ENCODE data around the gene GRIFIN. TPM values are rescaled to one million over a fixed set of nuclear protein-coding genes. Genes with fewer than 3 reads are reported as not detected.

The GRIFIN gene
- total and polyA plus RNA-seq, 4 donors = not detected

DNA sequence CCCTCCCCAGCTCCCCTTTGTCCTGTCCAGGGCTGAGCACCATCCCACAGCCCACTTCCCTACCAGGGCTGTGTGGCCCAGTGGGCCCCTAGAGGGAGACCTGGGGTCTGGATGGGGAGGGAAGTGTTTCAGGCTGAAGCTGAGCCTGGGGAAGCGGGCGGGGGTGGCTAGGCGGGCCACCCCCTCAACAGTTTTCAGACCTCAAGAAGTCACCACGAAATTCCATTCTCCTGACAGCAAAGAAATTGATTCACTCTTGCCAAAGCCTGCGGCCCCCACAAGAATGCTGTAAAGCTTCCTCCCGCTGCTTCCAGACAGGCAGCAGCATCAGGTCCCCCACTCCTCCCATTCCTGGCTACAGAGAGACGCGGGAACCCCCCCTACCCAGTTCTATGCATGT, 40.8 kb upstream of the GRIFIN start:
- H3K9ac ChIP-seq (ENCODE audit: insufficient read depth in 1 of 2, low read length in 2 of 2) = no peak overlapping the region

DNA sequence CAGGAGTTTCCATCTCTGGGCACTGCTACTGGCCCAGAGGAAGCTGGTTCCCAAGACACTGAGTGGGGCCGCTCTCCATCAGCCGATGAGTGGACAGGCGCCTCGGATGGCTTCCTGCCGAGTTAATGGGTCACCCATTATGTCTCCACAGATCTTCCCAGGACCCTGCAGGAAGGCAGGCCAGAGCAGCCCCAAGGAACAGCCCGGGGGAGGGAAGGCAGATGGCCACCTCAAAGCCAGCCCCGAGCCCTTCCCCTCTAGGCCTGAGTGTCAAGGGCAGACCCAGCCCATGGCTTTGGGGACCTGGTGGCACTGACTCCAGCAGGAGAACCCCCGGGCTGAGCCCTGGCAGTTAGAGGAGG, 40.0 kb upstream of the GRIFIN start:
- TF ChIP-seq, protein P1, sequence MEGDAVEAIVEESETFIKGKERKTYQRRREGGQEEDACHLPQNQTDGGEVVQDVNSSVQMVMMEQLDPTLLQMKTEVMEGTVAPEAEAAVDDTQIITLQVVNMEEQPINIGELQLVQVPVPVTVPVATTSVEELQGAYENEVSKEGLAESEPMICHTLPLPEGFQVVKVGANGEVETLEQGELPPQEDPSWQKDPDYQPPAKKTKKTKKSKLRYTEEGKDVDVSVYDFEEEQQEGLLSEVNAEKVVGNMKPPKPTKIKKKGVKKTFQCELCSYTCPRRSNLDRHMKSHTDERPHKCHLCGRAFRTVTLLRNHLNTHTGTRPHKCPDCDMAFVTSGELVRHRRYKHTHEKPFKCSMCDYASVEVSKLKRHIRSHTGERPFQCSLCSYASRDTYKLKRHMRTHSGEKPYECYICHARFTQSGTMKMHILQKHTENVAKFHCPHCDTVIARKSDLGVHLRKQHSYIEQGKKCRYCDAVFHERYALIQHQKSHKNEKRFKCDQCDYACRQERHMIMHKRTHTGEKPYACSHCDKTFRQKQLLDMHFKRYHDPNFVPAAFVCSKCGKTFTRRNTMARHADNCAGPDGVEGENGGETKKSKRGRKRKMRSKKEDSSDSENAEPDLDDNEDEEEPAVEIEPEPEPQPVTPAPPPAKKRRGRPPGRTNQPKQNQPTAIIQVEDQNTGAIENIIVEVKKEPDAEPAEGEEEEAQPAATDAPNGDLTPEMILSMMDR (IDR thresholded peaks at IDR 0.05; ENCODE audit: control extremely low read depth, extremely low read depth) = no peak
- Histone ChIP-seq H3K27me3 (ENCODE audit: control insufficient read depth in 3 of 3, insufficient read depth in 3 of 3, low read length in 2 of 3) (peaks cover 0 to 3% (median 0%) of the 10 kb centered on the region in 3 donors), H3K27ac (ENCODE audit: low read depth in 1 of 2, low read length in 1 of 2) (no peak overlapping the region), H3K9ac (ENCODE audit: insufficient read depth in 1 of 2, low read length in 2 of 2) (no peak overlapping the region), H3K4me3 (no peak overlapping the region), H3K36me3 (ENCODE audit: control insufficient read depth in 4 of 4, insufficient read depth in 4 of 4, low read length in 4 of 4) (no peaks in the 10 kb centered on the region), H3K4me1 (ENCODE audit: control insufficient read depth in 5 of 5, insufficient read depth in 5 of 5, low read length in 5 of 5) (peaks cover 0 to 37% (median 16%) of the 10 kb centered on the region in 5 donors), H3K9me3 (ENCODE audit: control insufficient read depth in 4 of 4, insufficient read depth in 3 of 4, low read length in 3 of 4) (no peaks in the 10 kb centered on the region)
- WGBS, 2 donors = 89 to 90% methylated on average over 8 of the region's 8 CpGs
- DNase-seq = no peak
- ATAC-seq (ENCODE audit: insufficient read depth, low FRiP score) = no peak

More for the DNA sequence above, 40.8 kb upstream of the GRIFIN start:
- H3K27me3 ChIP-seq (ENCODE audit: control insufficient read depth in 3 of 3, insufficient read depth in 3 of 3, low read length in 2 of 3) = peaks cover 0 to 5% (median 0%) of the 10 kb centered on the region in 3 donors
- no peaks in the 10 kb centered on the region for H3K9me3 ChIP-seq (ENCODE audit: control insufficient read depth in 4 of 4, insufficient read depth in 3 of 4, low read length in 3 of 4)
- H3K4me1 ChIP-seq (ENCODE audit: control insufficient read depth in 5 of 5, insufficient read depth in 5 of 5, low read length in 5 of 5) = peaks cover 0 to 33% (median 10%) of the 10 kb centered on the region in 5 donors
- 71 to 83% methylated on average over 8 of the region's 8 CpGs for WGBS, 2 donors
- DNase-seq (no peak), ATAC-seq (ENCODE audit: insufficient read depth, low FRiP score) (no peak)
- no peak overlapping the region for H3K27ac ChIP-seq (ENCODE audit: low read depth in 1 of 2, low read length in 1 of 2)
- TF ChIP-seq, protein P1 (IDR thresholded peaks at IDR 0.05; ENCODE audit: control extremely low read depth, extremely low read depth) = no peak
- H3K36me3 ChIP-seq (ENCODE audit: control insufficient read depth in 4 of 4, insufficient read depth in 4 of 4, low read length in 4 of 4) = no peaks in the 10 kb centered on the region
- H3K4me3 ChIP-seq = no peak overlapping the region

DNA sequence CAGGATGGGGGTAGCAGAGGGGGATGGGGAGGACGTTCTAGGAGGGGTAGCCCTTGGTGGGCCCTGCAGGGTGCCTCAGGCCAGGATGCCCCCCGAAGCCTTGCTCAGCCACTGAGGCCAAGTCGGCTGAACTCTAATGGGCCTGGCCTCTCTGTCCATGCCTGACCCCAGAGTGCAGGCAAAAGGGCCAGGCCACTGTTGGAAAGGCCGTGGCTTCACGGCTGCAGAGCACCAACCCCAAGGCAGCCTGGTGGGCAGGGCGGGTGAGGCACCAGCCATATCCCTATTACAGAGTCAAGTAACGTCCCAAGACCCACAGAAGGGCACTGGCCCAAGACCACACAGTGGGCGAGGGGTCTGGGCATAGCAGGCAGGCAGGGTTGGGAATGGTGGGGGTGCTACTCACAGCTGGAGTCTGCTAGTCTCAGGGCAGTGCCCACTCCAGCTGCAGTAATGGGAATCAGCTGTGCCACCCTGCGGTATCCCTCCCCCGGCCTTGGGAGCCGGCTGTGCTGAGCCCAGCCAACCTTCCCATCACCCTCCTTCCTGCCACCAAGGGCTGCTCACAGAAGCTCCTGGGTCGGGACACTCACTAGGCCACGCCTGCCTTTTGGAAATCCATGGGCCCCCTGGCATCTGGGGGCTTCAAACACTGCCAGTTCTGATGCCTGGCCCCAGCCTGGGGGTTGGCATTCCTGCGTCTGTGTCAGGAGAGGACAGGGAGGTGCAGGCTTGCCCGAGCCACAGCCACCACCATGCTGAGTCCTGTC, 39.4 kb upstream of the GRIFIN start:
- DNase-seq = no peak
- TF ChIP-seq, protein P1 (IDR thresholded peaks at IDR 0.05; ENCODE audit: control extremely low read depth, extremely low read depth) = no peak
- ATAC-seq (ENCODE audit: insufficient read depth, low FRiP score) = no peak
- no peak overlapping the region for H3K4me3 ChIP-seq
- H3K36me3 ChIP-seq (ENCODE audit: control insufficient read depth in 4 of 4, insufficient read depth in 4 of 4, low read length in 4 of 4) = no peaks in the 10 kb centered on the region
- peaks cover 0 to 2% (median 0%) of the 10 kb centered on the region in 3 donors for H3K27me3 ChIP-seq (ENCODE audit: control insufficient read depth in 3 of 3, insufficient read depth in 3 of 3, low read length in 2 of 3)
- no peak overlapping the region for H3K27ac ChIP-seq (ENCODE audit: low read depth in 1 of 2, low read length in 1 of 2)
- no peak overlapping the region for H3K9ac ChIP-seq (ENCODE audit: insufficient read depth in 1 of 2, low read length in 2 of 2)
- WGBS, 2 donors = 92 to 93% methylated on average over 15 of the region's 15 CpGs
- no peaks in the 10 kb centered on the region for H3K9me3 ChIP-seq (ENCODE audit: control insufficient read depth in 4 of 4, insufficient read depth in 3 of 4, low read length in 3 of 4)
- peaks cover 0 to 43% (median 21%) of the 10 kb centered on the region in 5 donors for H3K4me1 ChIP-seq (ENCODE audit: control insufficient read depth in 5 of 5, insufficient read depth in 5 of 5, low read length in 5 of 5)
